ENCODE measurements around the gene LGALS9. TPM values are rescaled to one million over a fixed set of nuclear protein-coding genes. Genes with fewer than 3 reads are reported as not detected.
"Not testable (repeated sequence)": the region's sequence is repeated elsewhere in the genome, so short reads cannot be mapped to it uniquely, and the experiment has no call there.

The LGALS9 gene
- polyA plus RNA-seq, 1 experiment, result 3.0 TPM

- no peak for TF ChIP-seq CTCF (IDR thresholded peaks at IDR 0.05; ENCODE audit: low read depth, low read length)
- H3K9me3 ChIP-seq (ENCODE audit: control insufficient read depth, insufficient read depth, low read length), result no peaks in the 10 kb centered on the region
- DNase-seq (ENCODE audit: low read depth, low spot score), result no peak
- ChIA-PET CTCF (interaction anchor here (1.1 to 1.6 kb wide), 3 partner anchors 8 to 409 kb away, joined by 3 to 5 read pairs (median 3); no protein-coding TSS in a partner anchor), POLR2A (no interaction called here)
- no peaks in the 10 kb centered on the region for H3K27me3 ChIP-seq (ENCODE audit: control insufficient read depth, insufficient read depth, low read length)
- H3K4me3 ChIP-seq (ENCODE audit: low read depth, low read length), result no peak overlapping the region
- H3K27ac ChIP-seq (ENCODE audit: low read depth, low read length), result no peak overlapping the region
These were observed 15.2 kb downstream of the LGALS9 start for GRCh38 chr17:27646232-27646631.

- Histone ChIP-seq H3K4me3 (ENCODE audit: low read depth, low read length) (no peak overlapping the region), H3K9me3 (ENCODE audit: control insufficient read depth, insufficient read depth, low read length) (no peaks in the 10 kb centered on the region), H3K27me3 (ENCODE audit: control insufficient read depth, insufficient read depth, low read length) (no peaks in the 10 kb centered on the region), H3K27ac (ENCODE audit: low read depth, low read length) (no peak overlapping the region)
- DNase-seq (ENCODE audit: low read depth, low spot score), result no peak
- no peak for TF ChIP-seq CTCF (IDR thresholded peaks at IDR 0.05; ENCODE audit: low read depth, low read length)
- ChIA-PET CTCF (interaction anchor here (0.7 to 1.0 kb wide), 2 partner anchors 40 to 410 kb away, joined by 3 read pairs; no protein-coding TSS in a partner anchor), POLR2A (no interaction called here)
These were observed 16.8 kb downstream of the LGALS9 start for GRCh38 chr17:27647765-27648164.

- POLR2A ChIA-PET; DNase-seq (ENCODE audit: low read depth, low spot score); CTCF ChIA-PET; H3K27me3 ChIP-seq (ENCODE audit: control insufficient read depth, insufficient read depth, low read length); H3K4me3 ChIP-seq (ENCODE audit: low read depth, low read length); H3K27ac ChIP-seq (ENCODE audit: low read depth, low read length); H3K9me3 ChIP-seq (ENCODE audit: control insufficient read depth, insufficient read depth, low read length): not testable (repeated sequence)
These were observed 18.2 kb downstream of the LGALS9 start for GRCh38 chr17:27649111-27649571.

GRCh38 chr17:27649929-27650328 lies 18.9 kb downstream of the LGALS9 start:
- no peak for TF ChIP-seq CTCF (IDR thresholded peaks at IDR 0.05; ENCODE audit: low read depth, low read length)
- DNase-seq (ENCODE audit: low read depth, low spot score), result no peak
- Histone ChIP-seq H3K9me3 (ENCODE audit: control insufficient read depth, insufficient read depth, low read length) (no peaks in the 10 kb centered on the region), H3K27me3 (ENCODE audit: control insufficient read depth, insufficient read depth, low read length) (no peaks in the 10 kb centered on the region), H3K27ac (ENCODE audit: low read depth, low read length) (no peak overlapping the region), H3K4me3 (ENCODE audit: low read depth, low read length) (no peak overlapping the region)
- CTCF ChIA-PET, result interaction anchor here (1.2 to 8.7 kb wide), 7 partner anchors 40 to 413 kb away, joined by 3 to 109 read pairs (median 6); no protein-coding TSS in a partner anchor
- POLR2A ChIA-PET, result interaction anchor here (1.4 kb wide), 1 partner anchor 355 kb away, joined by 3 read pairs; the partner anchor contains the start of gene WSB1

- Histone ChIP-seq H3K4me3 (ENCODE audit: low read depth, low read length) (no peak overlapping the region), H3K27me3 (ENCODE audit: control insufficient read depth, insufficient read depth, low read length) (no peaks in the 10 kb centered on the region), H3K27ac (ENCODE audit: low read depth, low read length) (no peak overlapping the region), H3K9me3 (ENCODE audit: control insufficient read depth, insufficient read depth, low read length) (no peaks in the 10 kb centered on the region)
- ChIA-PET POLR2A (interaction anchor here (0.5 to 1.4 kb wide), 2 partner anchors 356 to 390 kb away, joined by 3 read pairs; partner anchors contain the start of gene WSB1), CTCF (interaction anchor here (0.6 to 8.7 kb wide), 22 partner anchors 10 to 455 kb away, joined by 3 to 109 read pairs (median 3); no protein-coding TSS in a partner anchor)
- TF ChIP-seq CTCF (IDR thresholded peaks at IDR 0.05; ENCODE audit: low read depth, low read length), result no peak
- DNase-seq (ENCODE audit: low read depth, low spot score), result no peak
These were observed 19.8 kb downstream of the LGALS9 start for GRCh38 chr17:27650836-27651235.
